OCI-LY1 (cell line): ENCODE measurements around the gene TENT4A.

Experiments used
- H2AFZ ChIP-seq: fragments of 200-600 bp; sonication (generic), shearing (Covaris generic); 2 replicates; pipeline ENCODE4 v1.6.0; 2014; ENCODE audit warnings: antibody characterized with exemption, mild to moderate bottlenecking, low read length
- H3F3A ChIP-seq: fragments of 200-600 bp; sonication (generic), shearing (Covaris generic); 2 replicates; pipeline ENCODE4 v1.6.0; 2014; ENCODE audit warnings: mild to moderate bottlenecking, antibody characterized with exemption, low read length, moderate library complexity; ENCODE audit not compliant: insufficient read depth
- H3K27ac ChIP-seq: fragments of 200-600 bp; sonication (generic); 2 replicates; pipeline ENCODE4 v1.5.1; 2014; ENCODE audit warnings: low read length, mixed run types, mild to moderate bottlenecking, low read depth; ENCODE audit not compliant: poor library complexity, severe bottlenecking
- H3K27me3 ChIP-seq: fragments of 200-600 bp; sonication (generic); 2 replicates; pipeline ENCODE4 v1.6.0; 2014; ENCODE audit warnings: antibody characterized with exemption, mild to moderate bottlenecking, low read length, moderate library complexity; ENCODE audit not compliant: insufficient read depth
- H3K36me3 ChIP-seq: fragments of 200-600 bp; sonication (generic); 2 replicates; pipeline ENCODE4 v1.6.1; 2014; ENCODE audit warnings: mild to moderate bottlenecking, antibody characterized with exemption, low read length, moderate library complexity, mixed read lengths; ENCODE audit not compliant: insufficient read depth
- H3K4me1 ChIP-seq: fragments of 200-600 bp; sonication (generic); 2 replicates; pipeline ENCODE4 v1.5.1; 2014; ENCODE audit warnings: mild to moderate bottlenecking, low read length, moderate library complexity; ENCODE audit not compliant: insufficient read depth, severe bottlenecking
- H3K4me2 ChIP-seq: fragments of 200-600 bp; sonication (generic), shearing (Covaris generic); 2 replicates; pipeline ENCODE4 v1.6.1; 2014; ENCODE audit warnings: low read length
- H3K4me3 ChIP-seq: fragments of 200-600 bp; sonication (generic); 2 replicates; pipeline ENCODE4 v1.5.1; 2014; ENCODE audit warnings: low read length, low read depth, mild to moderate bottlenecking, mixed read lengths; ENCODE audit not compliant: poor library complexity, severe bottlenecking
- H3K79me2 ChIP-seq: fragments of 200-600 bp; shearing (Covaris generic); 2 replicates; pipeline ENCODE4 v1.6.1; 2016; ENCODE audit warnings: mixed run types, low read length, mixed read lengths; ENCODE audit not compliant: insufficient read depth
- H3K9ac ChIP-seq: fragments of 200-600 bp; sonication (generic), shearing (Covaris generic); 2 replicates; pipeline ENCODE4 v1.6.1; 2014; ENCODE audit warnings: mild to moderate bottlenecking, low read length, mixed read lengths
- H3K9me2 ChIP-seq: fragments of 200-600 bp; sonication (generic), shearing (Covaris generic); 2 replicates; pipeline ENCODE4 v1.6.1; 2014; ENCODE audit warnings: low read depth, mild to moderate bottlenecking, low read length, mixed read lengths
- H3K9me3 ChIP-seq: fragments of 200-600 bp; shearing (Covaris generic); 2 replicates; pipeline ENCODE4 v1.6.1; 2014; ENCODE audit warnings: low read length, mixed read lengths
- H4K20me1 ChIP-seq: fragments of 200-600 bp; sonication (generic), shearing (Covaris generic); 2 replicates; pipeline ENCODE4 v1.6.0; 2016; ENCODE audit warnings: mild to moderate bottlenecking, low read length; ENCODE audit not compliant: insufficient read depth
- CTCF ChIP-seq: fragments of 200-600 bp; sonication (generic), shearing (Covaris generic); IDR thresholded peaks from 2 replicates; pipeline ENCODE4 v1.5.1; 2017; ENCODE audit warnings: mild to moderate bottlenecking, antibody characterized with exemption, low read length, moderate library complexity, mixed read lengths
- EZH2 ChIP-seq: fragments of 200-600 bp; sonication (generic), shearing (Covaris generic); IDR thresholded peaks from 2 replicates; pipeline ENCODE4 v1.8.0; 2017; ENCODE audit warnings: borderline replicate concordance, mixed run types, mild to moderate bottlenecking, antibody characterized with exemption, low read length, moderate library complexity, mixed read lengths

Gene TENT4A

GRCh38 chr5:6753851-6754250, 40.6 kb downstream of the TENT4A start:
- Histone ChIP-seq H3K9ac (no peak overlapping the region), H3K27ac (no peak overlapping the region)

GRCh38 chr5:6754766-6755165, 41.5 kb downstream of the TENT4A start:
- H4K20me1 ChIP-seq, result no peaks in the 10 kb centered on the region
- TF ChIP-seq CTCF (no peak), EZH2 (no peak)
- H3K9me3 ChIP-seq, result no peaks in the 10 kb centered on the region

More at GRCh38 chr5:6753851-6754250, 40.6 kb downstream of the TENT4A start:
- Histone ChIP-seq H3K79me2 (no peaks in the 10 kb centered on the region), H3K4me2 (no peak overlapping the region), H3K9me2 (no peaks in the 10 kb centered on the region), H3K36me3 (peaks cover 82% of the 10 kb centered on the region), H2AFZ (no peak overlapping the region), H3F3A (no peaks in the 10 kb centered on the region; the same call in 1 of the 2 replicates), H4K20me1 (no peaks in the 10 kb centered on the region), H3K4me1 (peaks cover 20% of the 10 kb centered on the region), H3K27me3 (no peaks in the 10 kb centered on the region), H3K4me3 (no peak overlapping the region), H3K9me3 (no peaks in the 10 kb centered on the region)
- TF ChIP-seq CTCF (no peak), EZH2 (no peak)

GRCh38 chr5:6755519-6755918, 42.3 kb downstream of the TENT4A start:
- Histone ChIP-seq H4K20me1 (no peaks in the 10 kb centered on the region), H3K9ac (no peak overlapping the region), H3F3A (no peaks in the 10 kb centered on the region; the same call in 1 of the 2 replicates), H3K9me2 (no peaks in the 10 kb centered on the region), H3K4me3 (no peak overlapping the region), H3K27ac (no peak overlapping the region), H3K27me3 (no peaks in the 10 kb centered on the region), H2AFZ (no peak overlapping the region), H3K36me3 (peaks cover 67% of the 10 kb centered on the region), H3K4me2 (no peak overlapping the region), H3K79me2 (no peaks in the 10 kb centered on the region), H3K4me1 (peaks cover 6% of the 10 kb centered on the region), H3K9me3 (no peaks in the 10 kb centered on the region)
- TF ChIP-seq EZH2 (no peak), CTCF (no peak)

More at GRCh38 chr5:6754766-6755165, 41.5 kb downstream of the TENT4A start:
- Histone ChIP-seq H3K4me2 (no peak overlapping the region), H3K27me3 (no peaks in the 10 kb centered on the region), H3K4me3 (no peak overlapping the region), H2AFZ (no peak overlapping the region), H3K27ac (no peak overlapping the region), H3K36me3 (peaks cover 73% of the 10 kb centered on the region), H3K79me2 (no peaks in the 10 kb centered on the region), H3K4me1 (peaks cover 14% of the 10 kb centered on the region), H3K9ac (no peak overlapping the region), H3K9me2 (no peaks in the 10 kb centered on the region), H3F3A (no peaks in the 10 kb centered on the region; the same call in 1 of the 2 replicates)
